ENCODE data around the gene SMCO4.

GRCh38 chr11:93490996-93491618 is 52.1 kb downstream of the SMCO4 start:
- TF ChIP-seq POLR2AphosphoS5 (IDR thresholded peaks at IDR 0.05; ENCODE audit: low read depth, low read length) (no peak), POLR2A (IDR thresholded peaks at IDR 0.05; ENCODE audit: low read depth, low read length) (no peak), TAF1 (IDR thresholded peaks at IDR 0.05; ENCODE audit: borderline replicate concordance, low read depth, low read length) (no peak)
